IMR-90 (cell line): ENCODE results near the gene PRKCA. TPM values are rescaled to one million over a fixed set of nuclear protein-coding genes. Genes with fewer than 3 reads are reported as not detected.
A peak's percentile ranks its signal among the peaks of the same experiment; 100 is the strongest.

Experiments
- ATAC-seq: fragments of 200-7000 bp; cut with Tn5 transposase; 2 replicates; pipeline ENCODE4 v1.9.1; 2020; ENCODE audit warnings: low read depth, mild to moderate bottlenecking, moderate library complexity
- BruUV-seq: library from RNA; stranded (reverse); fragments of 400-500 nt; replicated peaks from 2 replicates; lab custom pipeline; 2021; lab: Mats Ljungman, UMichigan
- CTCF ChIA-PET: fragments of 300-600 bp; formaldehyde crosslinking; extraction: SDS; loops from one replicate; lab custom pipeline; 2021; ENCODE audit warnings: antibody characterized with exemption; lab: Yijun Ruan, JAX
- POLR2A ChIA-PET: fragments of 300-600 bp; sonication (Branson Sonifier 250); formaldehyde crosslinking; loops from one replicate; lab custom pipeline; 2022; ENCODE audit warnings: antibody characterized with exemption; ENCODE audit not compliant: unreplicated experiment; lab: Charles Lee
- DNase-seq: peaks from one replicate; pipeline ENCODE4 v3.0.0; 2013
- H2AFZ ChIP-seq: replicated peaks from 2 replicates; pipeline ENCODE3; 2013; ENCODE audit warnings: low read length, mild to moderate bottlenecking; ENCODE audit not compliant: poor library complexity
- H2AK5ac ChIP-seq: 2 replicates; pipeline ENCODE4 v1.6.1; 2013; ENCODE audit warnings: low read depth, low read length, inconsistent platforms
- H2AK9ac ChIP-seq: replicated peaks from 2 replicates; pipeline ENCODE3; 2013; ENCODE audit warnings: mild to moderate bottlenecking, low read depth, low read length, moderate library complexity; ENCODE audit not compliant: poor library complexity
- H2BK120ac ChIP-seq: 2 replicates; pipeline ENCODE4 v1.6.1; 2013; ENCODE audit warnings: low read depth, low read length, inconsistent platforms
- H2BK15ac ChIP-seq: 3 replicates; pipeline ENCODE4 v1.6.1; 2013; ENCODE audit warnings: low read depth, low read length, inconsistent platforms
- H2BK20ac ChIP-seq: 2 replicates; pipeline ENCODE4 v1.6.1; 2013; ENCODE audit warnings: low read depth, mild to moderate bottlenecking, inconsistent platforms, low read length, moderate library complexity
- H2BK5ac ChIP-seq: 2 replicates; pipeline ENCODE4 v1.6.1; 2013; ENCODE audit warnings: mild to moderate bottlenecking, low read depth, low read length, inconsistent platforms; ENCODE audit not compliant: poor library complexity, severe bottlenecking
- H3K14ac ChIP-seq: replicated peaks from 2 replicates; pipeline ENCODE4 v1.6.1; 2013; ENCODE audit warnings: low read depth, low read length, inconsistent platforms
- H3K18ac ChIP-seq: 2 replicates; pipeline ENCODE4 v1.6.1; 2013; ENCODE audit warnings: low read depth, low read length, control low read depth
- H3K23ac ChIP-seq: 2 replicates; pipeline ENCODE4 v1.6.1; 2013; ENCODE audit warnings: low read depth, low read length, inconsistent platforms
- H3K27ac ChIP-seq: 2 replicates; pipeline ENCODE4 v1.5.1; 2013; ENCODE audit warnings: mild to moderate bottlenecking, control low read depth, low read length; ENCODE audit not compliant: insufficient read depth
- H3K27me3 ChIP-seq: 2 replicates; pipeline ENCODE4 v1.6.1; 2013; ENCODE audit warnings: low read length; ENCODE audit not compliant: control insufficient read depth, insufficient read depth
- H3K36me3 ChIP-seq: 2 replicates; pipeline ENCODE4 v1.6.1; 2013; ENCODE audit warnings: low read length, mixed read lengths; ENCODE audit not compliant: control insufficient read depth, insufficient read depth
- H3K4ac ChIP-seq: 2 replicates; pipeline ENCODE4 v1.6.1; 2013; ENCODE audit warnings: low read depth, low read length, inconsistent platforms
- H3K4me1 ChIP-seq: 2 replicates; pipeline ENCODE4 v1.6.1; 2013; ENCODE audit warnings: low read length, mixed read lengths; ENCODE audit not compliant: control insufficient read depth, insufficient read depth
- H3K4me2 ChIP-seq: 2 replicates; pipeline ENCODE4 v1.6.1; 2013; ENCODE audit warnings: low read depth, mild to moderate bottlenecking, control low read depth, low read length, moderate library complexity
- H3K4me3 ChIP-seq: 2 replicates; pipeline ENCODE4 v1.5.1; 2013; ENCODE audit warnings: low read depth, mild to moderate bottlenecking, control low read depth, low read length, moderate library complexity; ENCODE audit not compliant: insufficient read depth
- H3K56ac ChIP-seq: 2 replicates; pipeline ENCODE4 v1.6.1; 2013; ENCODE audit warnings: low read length, inconsistent platforms; ENCODE audit not compliant: insufficient read depth; ENCODE audit errors: extremely low read depth
- H3K79me1 ChIP-seq, 2 experiments: 2 replicates each; pipeline ENCODE4 v1.6.1; 2013; ENCODE audit warnings: low read length in 2 of 2, inconsistent platforms in 1 of 2, low read depth in 1 of 2
- H3K9ac ChIP-seq: 2 replicates; pipeline ENCODE4 v1.6.1; 2013; ENCODE audit warnings: low read depth, low read length, control low read depth
- H3K9me1 ChIP-seq: 2 replicates; pipeline ENCODE4 v1.6.1; 2013; ENCODE audit warnings: low read length, inconsistent platforms; ENCODE audit not compliant: insufficient read depth
- H3K9me3 ChIP-seq: 2 replicates; pipeline ENCODE4 v1.6.1; 2013; ENCODE audit warnings: low read length; ENCODE audit not compliant: control insufficient read depth, insufficient read depth
- H4K20me1 ChIP-seq: 2 replicates; pipeline ENCODE4 v1.6.1; 2013; ENCODE audit warnings: low read length, inconsistent platforms; ENCODE audit not compliant: insufficient read depth
- H4K5ac ChIP-seq: 2 replicates; pipeline ENCODE4 v1.6.1; 2013; ENCODE audit warnings: mild to moderate bottlenecking, low read depth, low read length, control low read depth
- H4K8ac ChIP-seq, 2 experiments: 2 replicates each; pipeline ENCODE4 v1.6.1; 2013; ENCODE audit warnings: low read depth in 2 of 2, low read length in 2 of 2, control low read depth in 1 of 2, inconsistent platforms in 1 of 2
- H4K91ac ChIP-seq: 2 replicates; pipeline ENCODE4 v1.6.1; 2013; ENCODE audit warnings: low read depth, low read length, inconsistent platforms; ENCODE audit not compliant: insufficient read depth
- BHLHE40 ChIP-seq: fragments of 150-350 bp; IDR thresholded peaks from 2 replicates; pipeline ENCODE4 v1.6.1; 2016; ENCODE audit warnings: mild to moderate bottlenecking, low read depth, low read length
- CEBPB ChIP-seq: IDR thresholded peaks from 2 replicates; pipeline ENCODE4 v1.6.1; 2012; ENCODE audit warnings: low read depth, low read length, improper control_type of control experiment
- WGBS, 2 experiments: methylation state at CpG; one replicate each; pipeline versions ENCODE4 v1.1.5 to v1.1.7; 2013; ENCODE audit warnings: missing lambda C conversion rate in 2 of 2; ENCODE audit not compliant: insufficient read length in 1 of 2; ENCODE audit errors: extremely low coverage in 2 of 2; 5-methylcytosine and 5-hydroxymethylcytosine counted together
- dilution Hi-C: fragments of 300-500 bp; cut with HindIII; formaldehyde crosslinking; loops from one replicate; pipeline ENCODE4 v1.14.3; 2018; ENCODE audit warnings: low sequenced_read_pairs; ENCODE audit not compliant: unreplicated experiment
- in situ Hi-C: fragments of 300-500 bp; cut with MboI; formaldehyde crosslinking; loops from 3 replicates; pipeline ENCODE4 v1.14.3; 2019; ENCODE audit warnings: low sequenced_read_pairs, inconsistent platforms, mixed read lengths
- intact Hi-C: fragments of 100-400 bp; cut with micrococcal nuclease; formaldehyde crosslinking; loops from 2 replicates; pipeline ENCODE4 v1.10.0; 2022
- polyA plus RNA-seq, 3 experiments: library from polyadenylated mRNA; depleted of rRNA; stranded (reverse); fragments of >200 nt; gene quantifications; 2 replicates each; pipeline ENCODE4 v1.2.3, GENCODE V29; 2012; ENCODE audit warnings: low replicate concordance in 1 of 3
- total RNA-seq: library from RNA; depleted of rRNA; stranded (reverse); fragments of >200 nt; gene quantifications from 2 replicates; pipeline ENCODE4 v1.2.3, GENCODE V29; 2012

Gene PRKCA
- total and polyA plus RNA-seq, 2 of the 4 experiments (the other 2 are of a cell fraction): 31.0 to 46.0 TPM

DNA sequence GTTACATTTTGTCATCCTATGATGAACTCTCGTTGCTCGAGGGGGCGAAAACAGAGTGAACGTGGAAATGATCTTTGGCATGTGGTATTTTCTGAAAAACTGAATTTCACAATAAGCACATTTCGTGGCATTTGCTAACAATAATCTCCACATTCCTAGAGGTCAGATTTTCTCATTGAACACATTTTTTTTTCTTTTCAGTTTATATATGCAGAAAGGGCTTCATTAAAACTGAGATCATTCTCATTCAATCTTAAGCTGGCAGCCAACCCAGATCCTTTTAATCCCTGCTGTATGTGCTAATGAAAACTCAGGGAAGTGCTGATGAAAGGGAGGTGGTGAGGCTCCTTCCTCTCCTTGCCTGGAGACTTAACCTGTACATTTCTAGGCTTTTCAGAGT, 52.6 kb downstream of the PRKCA start:
- H3K4me2 ChIP-seq: peak overlapping the region; percentile 53
- H4K20me1 ChIP-seq: peaks cover 34% of the 10 kb centered on the region
- dilution Hi-C loops: no loop called here
- intact Hi-C loops: loop anchor here (2.0 kb wide), 1 partner anchor 28 kb away; no protein-coding TSS in a partner anchor
- ATAC-seq (peak; percentile 35), DNase-seq (peak; percentile 73)
- no peak overlapping the region for H3K9ac ChIP-seq
- no peaks in the 10 kb centered on the region for H3K36me3 ChIP-seq
- H2AK5ac ChIP-seq: peak overlapping the region; percentile 89
- H3K18ac ChIP-seq: peak overlapping the region; percentile 40; the same call in 1 of the 2 replicates
- H2BK15ac ChIP-seq: no peak overlapping the region; the same call in 2 of the 3 replicates
- peak overlapping the region; percentile 81 for H2BK5ac ChIP-seq
- peak overlapping the region; percentile 72 for H3K14ac ChIP-seq
- peak overlapping the region; percentile 63 for H2BK120ac ChIP-seq
- H4K5ac ChIP-seq: no peak overlapping the region
- peak overlapping the region; percentile 28; the same call in 1 of the 2 replicates for H3K56ac ChIP-seq
- H4K8ac ChIP-seq: peak overlapping the region in 1 of 2 experiments; percentile 62; a peak in 2 of 4 replicates
- no peak overlapping the region for H3K4me3 ChIP-seq
- peak overlapping the region; percentile 79 for H3K27ac ChIP-seq
- peaks cover 32% of the 10 kb centered on the region for H3K9me1 ChIP-seq
- H2AFZ ChIP-seq: no peak overlapping the region
- peak overlapping the region; percentile 79 for H3K4ac ChIP-seq
- H3K23ac ChIP-seq: peak overlapping the region; percentile 88
- H3K4me1 ChIP-seq: peaks cover 19% of the 10 kb centered on the region
- in situ Hi-C loops: no loop called here
- peak overlapping the region; percentile 28; the same call in 1 of the 2 replicates for H4K91ac ChIP-seq
- no peaks in the 10 kb centered on the region for H3K9me3 ChIP-seq
- peaks cover 30 to 86% of the 10 kb centered on the region in 2 experiments for H3K79me1 ChIP-seq
- H3K27me3 ChIP-seq: no peaks in the 10 kb centered on the region
- CTCF ChIA-PET: no interaction called here
- BruUV-seq: no TSS peak
- H2AK9ac ChIP-seq: no peak overlapping the region
- POLR2A ChIA-PET: no interaction called here
- TF ChIP-seq CEBPB (peak; percentile 92), BHLHE40 (no peak)
- H2BK20ac ChIP-seq: peak overlapping the region; percentile 86; the same call in 1 of the 2 replicates
- WGBS, 2 experiments: no CpG with 5 or more reads among the region's 5 CpGs
